Measurements from ENCODE around the gene SUCLG1.

The SUCLG1 gene

DNA sequence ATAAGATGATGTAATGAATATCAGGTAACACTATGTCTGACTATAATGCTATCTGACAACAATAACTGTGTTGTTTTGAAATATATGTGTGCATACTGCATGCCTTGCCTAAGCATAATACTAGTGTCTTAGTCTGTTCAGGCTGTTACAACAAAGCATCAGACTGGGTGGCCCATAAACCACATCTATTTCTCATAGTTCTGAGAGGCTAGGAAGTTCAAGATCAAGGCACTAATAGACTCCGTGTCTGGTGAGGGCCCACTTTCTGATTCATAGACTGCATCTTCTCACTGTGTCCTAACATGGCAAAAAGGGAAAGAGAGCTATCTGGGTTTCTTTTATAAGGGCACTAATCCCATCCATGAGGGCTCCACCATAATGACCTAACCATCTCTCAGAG, 80.1 kb downstream of the SUCLG1 start:
- no peak for TF ChIP-seq SPI1 (IDR thresholded peaks at IDR 0.05; ENCODE audit: low read depth, low read length)
- no peak for FAIRE-seq

DNA sequence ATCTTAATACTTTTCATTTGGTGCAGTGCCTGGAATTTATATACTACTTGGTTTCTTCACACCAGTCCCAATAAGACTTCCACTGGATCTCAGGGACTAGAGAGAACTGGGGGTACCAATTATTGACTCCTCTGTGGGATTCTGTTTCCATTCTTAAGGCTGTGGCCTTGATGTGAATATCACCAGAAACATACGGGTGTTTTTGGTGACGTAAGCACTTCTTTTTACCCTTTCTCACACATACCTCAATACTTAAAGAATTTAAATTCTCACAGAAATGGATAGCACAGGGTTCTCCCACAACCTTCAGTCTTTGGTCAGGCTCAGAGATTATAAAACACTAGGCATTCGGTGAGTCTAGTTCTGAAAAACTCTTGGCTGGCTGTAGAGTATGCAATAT, 84.1 kb downstream of the SUCLG1 start:
- FAIRE-seq = no peak
- TF ChIP-seq POLR2A (IDR thresholded peaks at IDR 0.05; ENCODE audit: low read depth, low read length) = no peak
- no peak for TF ChIP-seq PAX5 (IDR thresholded peaks at IDR 0.05; ENCODE audit: insufficient read depth, low read length, severe bottlenecking)
- TF ChIP-seq POU2F2 (IDR thresholded peaks at IDR 0.05; ENCODE audit: low read depth, low read length) = no peak
- no peak for TF ChIP-seq POLR2AphosphoS5 (IDR thresholded peaks at IDR 0.05; ENCODE audit: low read depth, low read length)
- TF ChIP-seq TAF1 (IDR thresholded peaks at IDR 0.05; ENCODE audit: low read depth, low read length) = no peak
- DNase-seq (ENCODE audit: insufficient read length, low spot score) = no peak

More for the DNA sequence above, 80.1 kb downstream of the SUCLG1 start:
- no peak for DNase-seq (ENCODE audit: insufficient read length, low spot score)

DNA sequence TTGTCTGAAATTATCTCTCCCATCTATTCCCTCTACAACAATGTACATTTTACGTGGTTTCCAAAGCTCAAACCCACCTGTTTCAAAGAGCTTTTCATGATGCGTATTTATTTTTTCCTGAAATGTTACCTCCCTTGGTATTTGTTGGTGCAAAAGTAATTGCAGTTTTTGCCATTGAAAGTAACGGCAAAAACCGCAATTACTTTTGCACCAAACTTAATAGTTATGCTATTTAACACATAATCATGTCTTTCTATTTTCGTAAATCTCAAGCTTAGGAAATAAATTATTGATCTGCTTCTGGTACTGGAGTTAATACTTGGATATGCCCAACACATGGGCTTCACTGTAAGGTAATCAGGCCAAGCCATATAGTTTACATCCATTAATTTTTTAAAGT, 85.2 kb downstream of the SUCLG1 start:
- no peak for TF ChIP-seq TAF1 (IDR thresholded peaks at IDR 0.05; ENCODE audit: low read depth, low read length)
- FAIRE-seq (no peak), DNase-seq (ENCODE audit: insufficient read length, low spot score) (no peak)

Measured in GM12891 (cell line).